ENCODE data around the gene TNFAIP6.
"Not testable (repeated sequence)": the region's sequence is repeated elsewhere in the genome, so short reads cannot be mapped to it uniquely, and the experiment has no call there.

GRCh38 chr2:151310313-151310712 lies 47.1 kb upstream of the TNFAIP6 start:
- not testable (repeated sequence) for TF ChIP-seq EZH2 (IDR thresholded peaks at IDR 0.05); POLR2AphosphoS5 (IDR thresholded peaks at IDR 0.05; ENCODE audit: borderline replicate concordance, low read depth, low read length)
